ENCODE results near the gene GBGT1. TPM values are rescaled to one million over a fixed set of nuclear protein-coding genes. Genes with fewer than 3 reads are reported as not detected.

GBGT1 gene
- total RNA-seq, 4 donors from 2014 or later: 10.6 to 32.3 (median 20.5) TPM

- no peak for TF ChIP-seq CTCF (IDR thresholded peaks at IDR 0.05; ENCODE audit: low read depth)
Observed at GRCh38 chr9:133121198-133121914, 42.4 kb downstream of the GBGT1 start, which contains the start of gene RALGDS. Gene RALGDS (minus strand): TSS chr9:133121240. CDS start chr9:133121154, 86 bp downstream.

- no peak for TF ChIP-seq CTCF (IDR thresholded peaks at IDR 0.05; ENCODE audit: low read depth)
Observed at GRCh38 chr9:133120501-133121197, 43.1 kb downstream of the GBGT1 start.

GRCh38 chr9:133119846-133120500, 43.7 kb downstream of the GBGT1 start:
- TF ChIP-seq CTCF (IDR thresholded peaks at IDR 0.05; ENCODE audit: low read depth): no peak

GRCh38 chr9:133119103-133119845, 44.4 kb downstream of the GBGT1 start:
- no peak for TF ChIP-seq CTCF (IDR thresholded peaks at IDR 0.05; ENCODE audit: low read depth)

- TF ChIP-seq CTCF (IDR thresholded peaks at IDR 0.05; ENCODE audit: low read depth): no peak
Observed at GRCh38 chr9:133118568-133118967, 45.1 kb downstream of the GBGT1 start.

- TF ChIP-seq CTCF (IDR thresholded peaks at IDR 0.05; ENCODE audit: low read depth): no peak
Observed at GRCh38 chr9:133118179-133118520, 45.6 kb downstream of the GBGT1 start.
